GM23338 (cell line): ENCODE results near the gene CABLES1. TPM values are rescaled to one million over a fixed set of nuclear protein-coding genes. Genes with fewer than 3 reads are reported as not detected.

Experiments
- ATAC-seq: fragments of 200-7000 bp; cut with Tn5 transposase; 3 replicates; pipeline ENCODE4 v1.9.1; 2020
- DNase-seq: peaks from one replicate; pipeline ENCODE4 v3.0.0-alpha.2; 2015; ENCODE audit warnings: low spot score
- H2AFZ ChIP-seq: fragments of 200-600 bp; sonication (generic); 2 replicates; pipeline ENCODE4 v1.8.0; 2016; ENCODE audit warnings: antibody characterized with exemption, mild to moderate bottlenecking, moderate library complexity
- H3F3A ChIP-seq: fragments of 200-600 bp; sonication (generic); replicated peaks from 2 replicates; pipeline ENCODE4 v1.8.0; 2017; ENCODE audit warnings: antibody characterized with exemption, mixed run types, low read depth
- H3K27ac ChIP-seq: fragments of 200-600 bp; sonication (generic); 2 replicates; pipeline ENCODE4 v1.6.1; 2016; ENCODE audit warnings: low read depth
- H3K27me3 ChIP-seq: fragments of 200-600 bp; sonication (generic); 2 replicates; pipeline ENCODE4 v1.8.0; 2016; ENCODE audit warnings: mild to moderate bottlenecking, mixed run types, moderate library complexity; ENCODE audit not compliant: insufficient read depth
- H3K36me3 ChIP-seq: fragments of 200-600 bp; sonication (generic); 2 replicates; pipeline ENCODE4 v1.8.0; 2016; ENCODE audit warnings: mild to moderate bottlenecking; ENCODE audit not compliant: insufficient read depth
- H3K4me1 ChIP-seq: fragments of 200-600 bp; sonication (generic); 2 replicates; pipeline ENCODE4 v1.8.0; 2016; ENCODE audit warnings: mild to moderate bottlenecking, moderate library complexity; ENCODE audit not compliant: insufficient read depth
- H3K4me2 ChIP-seq: fragments of 200-600 bp; sonication (generic); 2 replicates; pipeline ENCODE4 v1.7.1; 2017; ENCODE audit warnings: mixed run types
- H3K4me3 ChIP-seq: fragments of 200-600 bp; sonication (generic); 2 replicates; pipeline ENCODE4 v1.6.1; 2016; ENCODE audit warnings: mixed run types
- H3K79me2 ChIP-seq: fragments of 200-600 bp; sonication (generic); replicated peaks from 2 replicates; pipeline ENCODE4 v1.8.0; 2017; ENCODE audit warnings: mild to moderate bottlenecking; ENCODE audit not compliant: insufficient read depth
- H3K9me2 ChIP-seq: fragments of 200-600 bp; sonication (generic); 2 replicates; pipeline ENCODE4 v1.8.0; 2017; ENCODE audit not compliant: insufficient read depth
- H4K20me1 ChIP-seq: fragments of 200-600 bp; sonication (generic); replicated peaks from 2 replicates; pipeline ENCODE4 v1.8.0; 2017; ENCODE audit warnings: mild to moderate bottlenecking; ENCODE audit not compliant: insufficient read depth
- H3K27ac Mint-ChIP-seq: 2 replicates; pipeline ENCODE4 v1.8.0; 2020; ENCODE audit warnings: inconsistent platforms, mild to moderate bottlenecking, moderate library complexity, mixed read lengths
- H3K27me3 Mint-ChIP-seq: 3 replicates; pipeline ENCODE4 v1.8.0; 2022; ENCODE audit warnings: low read depth, mild to moderate bottlenecking, moderate library complexity, mixed read lengths, inconsistent platforms; ENCODE audit not compliant: insufficient read depth, poor library complexity
- H3K36me3 Mint-ChIP-seq: 3 replicates; pipeline ENCODE4 v1.8.0; 2021; ENCODE audit warnings: low read depth, mild to moderate bottlenecking, inconsistent platforms, moderate library complexity, mixed read lengths
- H3K4me1 Mint-ChIP-seq: 3 replicates; pipeline ENCODE4 v1.8.0; 2020; ENCODE audit warnings: mild to moderate bottlenecking, inconsistent platforms, mixed read lengths
- H3K4me3 Mint-ChIP-seq: 3 replicates; pipeline ENCODE4 v1.8.0; 2021; ENCODE audit warnings: moderate library complexity, mild to moderate bottlenecking, inconsistent platforms, mixed read lengths
- H3K9me3 Mint-ChIP-seq: 3 replicates; pipeline ENCODE4 v1.8.0; 2020; ENCODE audit warnings: moderate library complexity, mild to moderate bottlenecking, inconsistent platforms, mixed read lengths
- CREB1 ChIP-seq: fragments of 250-450 bp; sonication (Bioruptor Pico); IDR thresholded peaks from 2 replicates; pipeline ENCODE4 v1.5.0; 2020; ENCODE audit warnings: low read depth, mild to moderate bottlenecking, moderate library complexity
- EZH2 ChIP-seq: fragments of 200-600 bp; sonication (generic); IDR thresholded peaks from one replicate; pipeline ENCODE4 v1.8.0; 2017; ENCODE audit warnings: antibody characterized with exemption, mild to moderate bottlenecking, low read depth; ENCODE audit not compliant: unreplicated experiment
- STAT1 ChIP-seq: IDR thresholded peaks from one replicate; pipeline ENCODE4 v1.6.1; 2016; ENCODE audit warnings: antibody characterized with exemption; ENCODE audit not compliant: unreplicated experiment
- ZNF462 ChIP-seq: fragments of 250-450 bp; sonication (Bioruptor Pico); IDR thresholded peaks from 2 replicates; pipeline ENCODE4 v1.5.0; 2020; ENCODE audit warnings: mild to moderate bottlenecking, moderate library complexity
- polyA plus RNA-seq: library from polyadenylated mRNA; unstranded; fragments of >200 nt; fragmentation: Nextera tagmentation; extraction: Ambion mirVana; gene quantifications from 2 replicates; pipeline ENCODE4 v1.2.1, GENCODE V29; 2016
- total RNA-seq: library from RNA; depleted of rRNA; stranded (reverse); fragments of >200 nt; shearing (Covaris generic); gene quantifications from 2 replicates; pipeline ENCODE4 v1.2.3, GENCODE V29; 2014
- TF ChIP-seq, protein P1 (sequence below), 2 experiments: fragments of 200-600 bp in 1 of 2; sonication (generic) in 1 of 2; conservative IDR thresholded peaks; 2 replicates each; pipeline versions ENCODE4 v1.5.1 to v1.6.1; 2016 to 2017; ENCODE audit warnings: antibody characterized with exemption in 2 of 2, low read depth in 2 of 2, mild to moderate bottlenecking in 2 of 2, moderate library complexity in 1 of 2

CABLES1 gene
- total and polyA plus RNA-seq, 2 experiments from 2014 or later = 2.6 to 12.4 TPM

DNA sequence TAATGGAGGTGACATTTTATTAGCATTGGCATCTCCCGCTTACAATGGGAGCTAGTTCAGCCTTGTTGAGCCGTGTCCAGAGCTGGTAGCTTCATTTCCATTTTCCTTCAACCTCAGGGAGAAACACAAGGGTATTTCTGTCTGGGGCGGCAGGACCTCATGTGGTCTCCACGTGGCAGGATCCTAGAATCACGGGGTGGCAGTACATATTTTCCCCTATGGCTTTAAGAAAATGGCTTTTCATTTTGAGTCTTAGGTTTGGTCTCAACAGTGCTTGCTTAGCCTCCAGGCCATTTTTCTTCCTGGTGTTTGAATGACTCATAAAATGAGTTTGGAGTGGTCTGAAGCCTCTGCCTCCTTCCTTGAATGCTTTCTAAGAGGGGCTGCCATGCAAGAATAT lies 20.3 kb downstream of the CABLES1 start:
- Histone ChIP-seq H4K20me1 (no peaks in the 10 kb centered on the region; the same call in 1 of the 2 replicates), H3K36me3 (no peaks in the 10 kb centered on the region), H3K27me3 (no peaks in the 10 kb centered on the region), H3K4me1 (peaks cover 19% of the 10 kb centered on the region), H2AFZ (no peak overlapping the region), H3K4me2 (no peak overlapping the region), H3K4me3 (no peak overlapping the region), H3K79me2 (peaks cover 96% of the 10 kb centered on the region), H3F3A (no peaks in the 10 kb centered on the region), H3K27ac (0 out of 2 replicates have a peak overlapping the region, but pooled peaks have one; percentile 14), H3K9me2 (no peaks in the 10 kb centered on the region)
- Mint-ChIP-seq H3K4me3 (no peak overlapping the region), H3K36me3 (no peaks in the 10 kb centered on the region), H3K27me3 (peaks cover 1% of the 10 kb centered on the region), H3K27ac (no peak overlapping the region), H3K9me3 (no peaks in the 10 kb centered on the region), H3K4me1 (peaks cover 31% of the 10 kb centered on the region)
- DNase-seq = no peak
- peak; percentile 15; the same call in 2 of the 3 replicates for ATAC-seq
- TF ChIP-seq EZH2 (no peak), STAT1 (no peak), ZNF462 (CRISPR knock-in tag) (no peak), CREB1 (CRISPR knock-in tag) (no peak)
- TF ChIP-seq, protein P1, sequence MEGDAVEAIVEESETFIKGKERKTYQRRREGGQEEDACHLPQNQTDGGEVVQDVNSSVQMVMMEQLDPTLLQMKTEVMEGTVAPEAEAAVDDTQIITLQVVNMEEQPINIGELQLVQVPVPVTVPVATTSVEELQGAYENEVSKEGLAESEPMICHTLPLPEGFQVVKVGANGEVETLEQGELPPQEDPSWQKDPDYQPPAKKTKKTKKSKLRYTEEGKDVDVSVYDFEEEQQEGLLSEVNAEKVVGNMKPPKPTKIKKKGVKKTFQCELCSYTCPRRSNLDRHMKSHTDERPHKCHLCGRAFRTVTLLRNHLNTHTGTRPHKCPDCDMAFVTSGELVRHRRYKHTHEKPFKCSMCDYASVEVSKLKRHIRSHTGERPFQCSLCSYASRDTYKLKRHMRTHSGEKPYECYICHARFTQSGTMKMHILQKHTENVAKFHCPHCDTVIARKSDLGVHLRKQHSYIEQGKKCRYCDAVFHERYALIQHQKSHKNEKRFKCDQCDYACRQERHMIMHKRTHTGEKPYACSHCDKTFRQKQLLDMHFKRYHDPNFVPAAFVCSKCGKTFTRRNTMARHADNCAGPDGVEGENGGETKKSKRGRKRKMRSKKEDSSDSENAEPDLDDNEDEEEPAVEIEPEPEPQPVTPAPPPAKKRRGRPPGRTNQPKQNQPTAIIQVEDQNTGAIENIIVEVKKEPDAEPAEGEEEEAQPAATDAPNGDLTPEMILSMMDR (conservative IDR thresholded peaks at IDR 0.05; ENCODE audit: low read depth in 2 of 2) = no peak
